Left lung (tissue), 10 donors: ENCODE results near the gene RMRP. TPM values are rescaled to one million over a fixed set of nuclear protein-coding genes. Genes with fewer than 3 reads are reported as not detected.
"Not testable (repeated sequence)": the region's sequence is repeated elsewhere in the genome, so short reads cannot be mapped to it uniquely, and the experiment has no call there.

Source experiments
- ATAC-seq: fragments of 200-7000 bp; cut with Tn5 transposase; one replicate; pipeline ENCODE4 v1.9.1; 2020; ENCODE audit warnings: moderate library complexity
- DNase-seq, 4 donors: peaks; one replicate each; pipeline ENCODE4 v3.0.0-alpha.2; 2013 to 2020
- H3K27ac ChIP-seq, 2 donors: fragments of 200-600 bp; sonication (generic) in 1 of 2; one replicate each; pipeline versions ENCODE4 v1.5.0 to v1.8.0; 2020 to 2021
- H3K27me3 ChIP-seq, 2 donors: fragments of 200-600 bp; sonication (generic) in 1 of 2; one replicate each; pipeline versions ENCODE4 v1.5.0 to v1.8.0; 2020 to 2021
- H3K36me3 ChIP-seq, 2 donors: fragments of 200-600 bp; sonication (generic) in 1 of 2; one replicate each; pipeline versions ENCODE4 v1.5.0 to v1.8.0; 2020 to 2021
- H3K4me1 ChIP-seq, 2 donors: fragments of 200-600 bp; one replicate each; pipeline ENCODE4 v1.8.0; 2021
- H3K4me3 ChIP-seq, 2 donors: fragments of 200-600 bp; sonication (generic) in 1 of 2; one replicate each; pipeline versions ENCODE4 v1.5.0 to v1.8.0; 2020 to 2021; ENCODE audit warnings: mild to moderate bottlenecking in 1 of 2
- H3K9me3 ChIP-seq, 2 donors: fragments of 200-600 bp; sonication (generic) in 1 of 2; one replicate each; pipeline versions ENCODE4 v1.5.0 to v1.8.0; 2020 to 2021
- intact Hi-C, 2 donors: fragments of 100-400 bp; cut with DNase I; formaldehyde crosslinking; loops; one replicate each; pipeline versions ENCODE4 v1.11.2 to v1.14.2; 2022
- polyA plus RNA-seq, 6 donors: library from polyadenylated mRNA; unstranded; fragments of 120-200 nt; gene quantifications; one replicate each; pipeline ENCODE4 v1.2.1, GENCODE V29; 2013; ENCODE audit not compliant: insufficient read length in 6 of 6
- total RNA-seq, 2 donors: library from RNA; stranded (reverse); fragmentation: NEBNext Ultra II Directional; extraction: Animal tissue kit (Norgen Biotek cat#: 25700); gene quantifications; one replicate each; pipeline ENCODE4 v1.2.1, GENCODE V29; 2021
- TF ChIP-seq, protein P1 (sequence below), 2 donors: fragments of 200-600 bp; sonication (generic) in 1 of 2; IDR thresholded peaks; one replicate each; pipeline versions ENCODE4 v1.5.0 to v1.8.0; 2021; ENCODE audit warnings: antibody characterized with exemption in 2 of 2
- donor health status: DM: no; HTN: yes; CAD: no.
- donor health status: DM: no; HTN: no; CAD: no.

RMRP gene
- total and polyA plus RNA-seq, 8 donors: 27,227 to 27,465 TPM; not detected in 6

DNA sequence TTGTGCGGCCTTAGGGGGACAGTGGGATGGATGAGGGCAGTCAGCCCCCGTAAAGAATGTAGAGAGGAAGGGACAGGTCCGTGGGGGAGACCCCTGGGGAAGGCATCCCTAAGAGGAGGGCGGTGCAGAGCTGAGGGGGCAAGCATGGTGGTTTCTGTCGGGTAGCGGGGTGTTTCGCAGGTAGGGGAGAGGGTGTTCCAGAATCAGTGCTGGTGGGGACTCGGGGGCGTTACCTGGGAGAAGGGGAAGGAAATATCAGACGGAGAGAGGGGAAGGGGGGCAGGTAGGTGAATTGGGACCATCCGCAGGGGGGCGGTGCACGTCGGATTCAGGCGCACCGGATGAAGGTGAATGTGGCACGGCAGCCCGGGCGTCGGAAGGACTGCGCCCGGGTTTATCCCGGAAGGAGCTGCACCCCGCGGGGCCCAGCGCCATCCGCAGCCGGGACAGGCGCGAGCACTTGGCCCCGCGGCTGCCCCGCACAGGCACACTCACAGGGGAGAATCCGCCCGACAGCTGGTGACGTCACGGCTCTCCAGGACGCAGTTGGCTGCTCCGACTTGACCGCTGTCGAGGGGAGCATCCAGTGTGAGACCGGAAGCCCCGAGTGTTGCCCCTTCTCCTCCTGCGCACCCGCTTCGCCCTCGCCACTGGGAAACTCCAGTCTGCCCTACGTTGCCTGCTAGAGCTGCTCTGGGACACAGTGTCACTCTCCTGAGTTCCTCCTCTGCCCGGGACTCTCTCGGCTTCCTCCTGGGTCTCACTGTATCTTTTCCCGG, 40.9 kb downstream of the RMRP start:
- ATAC-seq (peak; percentile 78), DNase-seq (peak; percentile 33 to 93 (median 78))
- peak overlapping the region in 1 of 2 donors; percentile 28 for H3K27ac ChIP-seq
- intact Hi-C loops: no loop called here
- H3K36me3 ChIP-seq: no peaks in the 10 kb centered on the region
- peak overlapping the region; percentile 19 to 39 for H3K4me3 ChIP-seq
- H3K27me3 ChIP-seq: peaks cover 0 to 8% of the 10 kb centered on the region in 2 donors
- TF ChIP-seq, protein P1, sequence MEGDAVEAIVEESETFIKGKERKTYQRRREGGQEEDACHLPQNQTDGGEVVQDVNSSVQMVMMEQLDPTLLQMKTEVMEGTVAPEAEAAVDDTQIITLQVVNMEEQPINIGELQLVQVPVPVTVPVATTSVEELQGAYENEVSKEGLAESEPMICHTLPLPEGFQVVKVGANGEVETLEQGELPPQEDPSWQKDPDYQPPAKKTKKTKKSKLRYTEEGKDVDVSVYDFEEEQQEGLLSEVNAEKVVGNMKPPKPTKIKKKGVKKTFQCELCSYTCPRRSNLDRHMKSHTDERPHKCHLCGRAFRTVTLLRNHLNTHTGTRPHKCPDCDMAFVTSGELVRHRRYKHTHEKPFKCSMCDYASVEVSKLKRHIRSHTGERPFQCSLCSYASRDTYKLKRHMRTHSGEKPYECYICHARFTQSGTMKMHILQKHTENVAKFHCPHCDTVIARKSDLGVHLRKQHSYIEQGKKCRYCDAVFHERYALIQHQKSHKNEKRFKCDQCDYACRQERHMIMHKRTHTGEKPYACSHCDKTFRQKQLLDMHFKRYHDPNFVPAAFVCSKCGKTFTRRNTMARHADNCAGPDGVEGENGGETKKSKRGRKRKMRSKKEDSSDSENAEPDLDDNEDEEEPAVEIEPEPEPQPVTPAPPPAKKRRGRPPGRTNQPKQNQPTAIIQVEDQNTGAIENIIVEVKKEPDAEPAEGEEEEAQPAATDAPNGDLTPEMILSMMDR (IDR thresholded peaks at IDR 0.05): no peak
- H3K9me3 ChIP-seq: no peaks in the 10 kb centered on the region
- peaks cover 6 to 34% of the 10 kb centered on the region in 2 donors for H3K4me1 ChIP-seq

DNA sequence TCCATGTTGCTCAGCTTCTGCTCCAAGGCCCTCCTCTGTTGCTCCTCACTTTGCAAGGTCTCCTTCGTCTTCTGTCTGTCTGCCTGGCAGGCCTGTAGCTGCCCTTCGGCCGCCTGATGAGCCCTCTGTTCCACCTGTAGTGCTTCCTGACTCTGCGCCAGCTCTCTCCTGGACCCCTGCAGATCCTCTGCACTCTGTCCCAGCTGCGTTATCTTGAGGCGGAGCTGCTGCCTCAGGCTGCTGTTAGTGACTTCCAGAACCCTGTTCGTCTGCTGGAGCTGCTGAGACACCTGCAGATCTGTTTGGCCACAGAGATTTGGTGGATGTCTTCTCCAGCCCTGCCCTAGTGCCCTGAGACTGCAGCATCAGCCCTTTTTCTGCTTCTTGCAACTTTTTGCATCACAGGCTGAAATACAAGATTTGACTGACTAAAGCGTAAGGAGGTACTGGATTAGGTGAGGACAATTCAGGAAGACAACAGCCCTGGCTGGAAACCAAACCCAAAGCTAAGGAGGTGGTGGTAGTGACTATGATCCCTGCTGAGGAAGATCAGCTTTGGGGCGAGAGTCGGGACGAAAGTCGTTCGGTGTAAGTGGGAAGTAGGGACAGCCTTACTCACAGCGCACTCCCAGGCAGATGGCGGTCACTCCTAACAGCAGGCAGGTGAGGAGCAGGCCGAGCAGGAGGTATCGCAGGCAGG, 41.7 kb downstream of the RMRP start:
- H3K27ac ChIP-seq: no peak overlapping the region
- peaks cover 0 to 8% of the 10 kb centered on the region in 2 donors for H3K27me3 ChIP-seq
- no peaks in the 10 kb centered on the region for H3K36me3 ChIP-seq
- TF ChIP-seq, protein P1 (IDR thresholded peaks at IDR 0.05): no peak
- H3K4me1 ChIP-seq: peaks cover 6 to 34% of the 10 kb centered on the region in 2 donors
- no peaks in the 10 kb centered on the region for H3K9me3 ChIP-seq
- intact Hi-C loops: no loop called here
- DNase-seq (no peak), ATAC-seq (no peak)
- H3K4me3 ChIP-seq: no peak overlapping the region

DNA sequence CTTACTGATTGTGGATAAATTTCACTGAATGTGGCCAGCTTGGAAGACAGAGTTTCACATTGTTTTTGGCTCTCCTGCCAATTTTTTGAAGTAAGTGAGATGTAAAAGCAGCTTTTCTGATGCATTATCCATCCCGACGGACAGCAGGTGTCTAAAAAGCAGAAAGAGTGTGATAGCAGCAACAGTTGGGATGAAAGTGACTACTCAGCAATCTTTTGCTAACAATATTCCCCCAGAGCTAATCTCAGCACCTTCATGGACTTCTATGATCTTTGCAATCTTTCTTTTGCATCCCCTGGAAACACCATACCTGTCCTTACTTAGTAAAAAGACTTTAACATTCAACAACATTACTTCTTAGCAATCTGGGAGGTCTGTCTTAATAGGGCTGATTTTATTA, 45.0 kb downstream of the RMRP start:
- no peak for ATAC-seq
- no peaks in the 10 kb centered on the region for H3K9me3 ChIP-seq
- intact Hi-C loops: no loop called here

DNA sequence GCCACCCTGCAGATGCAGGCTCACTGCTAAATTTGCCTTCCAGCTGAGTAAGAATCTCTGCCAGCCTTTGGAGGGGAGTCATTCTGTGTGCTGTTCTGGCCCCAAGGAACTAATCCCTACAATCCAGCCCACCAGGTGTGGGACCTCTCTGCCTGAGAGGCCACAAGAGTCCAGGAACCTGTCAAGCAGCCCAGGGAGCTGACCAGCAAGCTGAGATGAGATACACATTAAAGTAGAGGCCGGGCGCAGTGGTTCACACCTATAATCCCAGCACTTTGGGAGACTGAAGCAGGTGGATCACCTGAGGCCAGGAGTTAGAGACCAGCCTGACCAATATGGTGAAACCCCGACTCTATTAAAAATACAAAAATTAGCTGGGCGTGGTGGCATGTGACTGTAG, 45.8 kb downstream of the RMRP start:
- H3K27me3 ChIP-seq, H3K27ac ChIP-seq, intact Hi-C loops, ATAC-seq, H3K4me3 ChIP-seq, H3K9me3 ChIP-seq, DNase-seq: not testable (repeated sequence)
- Histone ChIP-seq H3K4me1 (peaks cover 4 to 11% of the 10 kb centered on the region in 2 donors), H3K36me3 (peaks cover 0 to 30% of the 10 kb centered on the region in 2 donors)

More for the DNA sequence above, 45.0 kb downstream of the RMRP start:
- DNase-seq: no peak
- no peak overlapping the region for H3K4me3 ChIP-seq
- peaks cover 0 to 24% of the 10 kb centered on the region in 2 donors for H3K36me3 ChIP-seq
- H3K27me3 ChIP-seq: peaks cover 0 to 8% of the 10 kb centered on the region in 2 donors
- H3K27ac ChIP-seq: no peak overlapping the region
- TF ChIP-seq, protein P1 (IDR thresholded peaks at IDR 0.05): no peak
- H3K4me1 ChIP-seq: peaks cover 6 to 16% of the 10 kb centered on the region in 2 donors

DNA sequence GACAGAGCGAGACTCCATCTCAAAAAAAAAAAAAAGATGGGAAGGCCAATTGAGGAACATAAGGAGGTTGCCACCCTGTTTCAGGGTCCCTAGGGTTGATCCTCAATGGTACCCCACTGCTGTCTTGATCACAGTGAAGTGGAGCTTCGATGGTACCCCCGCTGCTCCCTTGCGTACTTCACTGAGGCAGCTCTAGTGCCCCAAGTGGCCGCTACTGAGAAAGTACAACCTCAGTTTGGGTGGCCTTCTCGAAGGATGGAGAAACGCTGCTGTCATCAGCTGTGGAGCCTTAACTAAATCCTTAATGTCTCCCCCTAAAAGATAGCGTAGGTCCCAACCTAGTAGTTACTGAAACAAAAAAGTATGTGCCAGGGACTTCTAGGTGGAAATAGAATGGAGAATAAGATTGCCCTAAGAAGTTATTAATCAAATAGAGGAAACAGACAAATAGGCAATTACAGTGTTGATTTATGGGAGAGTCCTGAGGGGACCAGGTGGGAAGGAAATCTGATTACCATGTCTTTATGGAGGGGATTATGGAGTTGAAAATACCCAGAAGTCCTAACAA, 46.5 kb downstream of the RMRP start:
- Histone ChIP-seq H3K4me1 (peaks cover 9 to 11% of the 10 kb centered on the region in 2 donors), H3K9me3 (no peaks in the 10 kb centered on the region), H3K36me3 (peaks cover 0 to 30% of the 10 kb centered on the region in 2 donors), H3K4me3 (no peak overlapping the region), H3K27ac (no peak overlapping the region), H3K27me3 (peaks cover 0 to 1% of the 10 kb centered on the region in 2 donors)
- intact Hi-C loops: no loop called here
- ATAC-seq (peak; percentile 66), DNase-seq (peak in 1 of 4 donors; percentile 35)
- TF ChIP-seq, protein P1 (IDR thresholded peaks at IDR 0.05): peak; percentile 49 to 70
